ENCODE data around the gene CYP3A5.
A peak's percentile ranks its signal among the peaks of the same experiment; 100 is the strongest.
"Not testable (repeated sequence)": the region's sequence is repeated elsewhere in the genome, so short reads cannot be mapped to it uniquely, and the experiment has no call there.

Gene CYP3A5

DNA sequence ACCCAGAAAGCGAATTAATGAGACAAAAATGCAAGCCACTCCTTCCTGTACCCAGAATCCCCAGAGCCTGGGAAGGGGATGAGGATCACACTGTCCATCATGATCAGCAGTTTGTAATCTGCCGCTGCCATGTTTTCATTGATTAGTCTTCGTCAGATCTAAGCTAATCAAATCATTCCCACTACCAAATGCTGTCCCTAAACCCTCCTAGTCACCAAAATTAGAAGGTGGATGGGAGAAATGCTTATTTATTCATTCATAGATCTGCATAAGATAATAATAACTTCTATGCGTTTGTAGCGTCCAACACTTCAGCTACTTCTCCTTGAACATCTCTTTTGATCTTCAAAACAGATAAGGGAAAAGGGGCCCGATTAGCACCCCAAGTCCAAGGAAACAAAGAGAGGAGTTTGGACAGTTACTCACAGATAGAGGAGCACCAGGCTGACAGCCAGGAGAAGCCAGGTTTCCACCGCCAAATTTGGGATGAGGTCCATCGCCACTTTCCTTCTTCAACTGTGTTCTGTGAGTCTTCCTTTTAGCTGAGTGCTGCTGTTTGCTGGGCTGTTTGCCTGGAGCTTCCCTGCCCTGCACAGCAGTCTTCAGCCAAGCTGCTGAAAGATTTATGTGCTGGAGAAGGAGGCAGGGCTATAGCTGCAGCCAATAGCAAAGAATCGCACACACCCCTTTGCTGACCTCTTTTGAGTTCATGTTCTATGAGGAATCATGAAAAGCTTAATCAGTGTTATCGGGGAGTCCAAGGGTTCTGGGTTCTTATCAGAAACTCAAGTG lies at the start of gene CYP3A5:
Gene CYP3A5 (minus strand): TSS at position 597 of the 792 bp plus-strand sequence. CDS start 100 bp downstream, at position 497.
- Mint-ChIP-seq H3K4me1 (peaks cover 29% of the 10 kb centered on the region), H3K27me3 (no peaks in the 10 kb centered on the region), H3K27ac (peak within 1 kb of the TSS in 1 of 2 donors; percentile 13), H3K9me3 (peaks cover 0 to 7% of the 10 kb centered on the region in 2 donors), H3K4me3 (no peak within 1 kb of the TSS)
- DNase-seq: no peak
- no peak for ATAC-seq

DNA sequence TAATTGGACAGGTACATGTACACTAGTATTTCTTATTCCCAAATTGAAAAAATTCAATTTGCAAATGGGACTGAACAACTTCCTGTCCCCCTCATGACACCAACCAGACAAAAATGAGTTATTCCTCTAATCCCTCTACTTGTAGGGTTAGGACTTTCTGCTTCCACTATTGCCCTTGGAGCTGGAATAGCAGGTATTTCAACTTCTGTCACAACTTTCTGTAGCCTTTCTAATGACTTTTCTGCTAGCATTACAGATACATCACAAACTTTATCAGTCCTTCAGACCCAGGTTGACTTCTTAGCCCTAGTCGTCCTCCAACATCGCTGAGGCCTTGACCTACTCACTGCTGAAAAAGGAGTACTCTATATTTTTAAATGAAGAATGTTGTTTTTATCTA lies 48.8 kb upstream of the CYP3A5 start:
- no peaks in the 10 kb centered on the region for H3K27me3 Mint-ChIP-seq
- H3K9me3 Mint-ChIP-seq: no peaks in the 10 kb centered on the region
- ATAC-seq (no peak), DNase-seq (no peak)
- peaks cover 11% of the 10 kb centered on the region for H3K4me1 Mint-ChIP-seq
- H3K4me3 Mint-ChIP-seq: no peak overlapping the region
- H3K27ac Mint-ChIP-seq: no peak overlapping the region

DNA sequence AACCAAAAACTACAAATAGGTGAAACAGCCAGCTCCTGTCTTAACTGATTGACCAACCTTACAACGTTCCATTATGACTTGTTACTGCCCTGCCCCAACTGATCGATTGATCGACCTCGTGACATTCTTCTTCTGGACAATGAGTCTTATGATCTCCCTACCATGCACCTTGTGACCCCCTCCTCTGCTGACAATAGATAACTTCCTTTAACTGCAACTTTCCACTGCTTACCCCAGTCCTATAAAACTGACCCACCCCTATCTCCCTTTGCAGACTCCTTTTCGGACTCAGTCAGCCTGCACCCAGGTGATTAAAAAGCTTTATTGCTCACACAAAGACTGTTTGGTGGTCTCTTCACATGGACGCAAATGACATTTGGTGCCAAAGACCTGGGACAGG lies 43.4 kb upstream of the CYP3A5 start:
- DNase-seq, H3K27me3 Mint-ChIP-seq, ATAC-seq, H3K27ac Mint-ChIP-seq, H3K9me3 Mint-ChIP-seq, H3K4me3 Mint-ChIP-seq: not testable (repeated sequence)
- H3K4me1 Mint-ChIP-seq: peaks cover 25% of the 10 kb centered on the region

DNA sequence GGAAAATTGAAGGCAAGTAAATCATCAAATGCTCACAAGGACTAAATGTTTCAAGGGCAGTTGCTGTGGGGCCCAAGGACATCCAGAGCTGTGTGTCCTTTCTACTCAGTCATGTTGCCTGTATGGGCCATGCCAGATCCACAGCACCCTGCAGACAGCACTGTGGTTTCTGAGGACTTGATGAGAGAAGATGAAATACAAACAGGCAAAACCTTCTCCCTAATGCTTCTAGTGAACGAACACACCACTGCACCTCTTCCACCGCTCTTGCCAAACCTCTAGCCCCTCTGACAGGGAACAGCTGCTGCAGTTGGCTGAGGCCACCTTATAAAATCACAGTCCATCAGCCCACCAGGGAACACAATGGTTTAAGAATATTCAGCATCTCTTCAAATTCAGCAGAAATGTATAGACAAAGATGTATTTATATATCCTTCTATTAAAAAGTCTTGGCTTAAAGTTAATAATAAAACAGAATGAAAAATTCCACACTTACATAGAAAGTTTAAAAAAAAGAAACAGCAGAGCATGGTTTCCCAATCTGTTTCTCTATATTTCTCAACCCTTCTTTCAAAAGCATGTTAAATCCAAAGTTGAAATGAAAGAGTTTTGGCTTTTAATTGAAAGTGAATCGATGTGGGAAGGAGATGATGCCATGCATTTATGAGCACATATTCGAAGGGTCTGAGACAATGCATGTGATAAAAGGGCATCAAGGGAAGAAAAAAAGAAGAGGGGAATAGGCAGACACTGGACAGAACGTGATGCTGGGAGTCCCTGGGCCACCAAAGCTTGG lies 41.2 kb upstream of the CYP3A5 start:
- Mint-ChIP-seq H3K27ac (no peak overlapping the region), H3K4me1 (peaks cover 25% of the 10 kb centered on the region), H3K4me3 (no peak overlapping the region), H3K27me3 (no peaks in the 10 kb centered on the region), H3K9me3 (no peaks in the 10 kb centered on the region)
- DNase-seq: no peak
- peak; percentile 71 for ATAC-seq

DNA sequence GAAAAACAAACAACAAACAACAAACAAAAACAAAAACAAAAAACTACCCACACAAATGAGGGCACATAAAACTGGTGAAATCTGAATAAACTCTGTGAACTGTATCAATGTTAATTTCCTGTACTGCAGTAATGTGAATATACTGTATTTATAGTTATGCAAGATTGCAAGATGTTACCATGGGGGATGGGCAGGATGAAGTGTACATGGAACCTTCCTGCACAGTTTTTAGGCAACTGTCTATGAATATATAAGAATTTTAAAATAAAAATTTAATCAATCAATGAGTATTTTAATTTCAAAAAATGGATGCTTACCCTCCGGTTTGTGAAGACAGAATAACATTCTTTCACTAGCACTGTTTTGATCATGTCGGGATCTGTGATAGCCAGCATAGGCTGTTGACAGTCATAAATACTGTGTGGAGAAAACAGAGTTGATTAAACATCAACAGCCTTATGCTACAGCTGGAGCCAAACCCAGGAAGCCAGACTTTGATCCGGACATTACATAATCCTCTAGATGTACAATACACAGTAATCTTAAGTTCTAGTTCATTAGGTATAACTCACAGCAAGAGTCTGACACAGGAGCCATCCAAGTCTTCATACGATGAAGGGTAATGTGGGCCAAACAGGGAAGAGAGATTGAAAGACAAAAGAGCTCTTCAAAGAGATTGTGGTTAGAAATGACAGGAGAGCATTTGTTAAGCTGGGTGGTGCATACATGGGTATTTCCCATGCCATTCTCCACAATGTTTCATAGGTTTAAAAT lies 40.4 kb upstream of the CYP3A5 start:
- H3K4me1 Mint-ChIP-seq: peaks cover 25% of the 10 kb centered on the region
- no peak overlapping the region for H3K4me3 Mint-ChIP-seq
- H3K9me3 Mint-ChIP-seq: peaks cover 0 to 3% of the 10 kb centered on the region in 2 donors
- DNase-seq: no peak
- H3K27ac Mint-ChIP-seq: no peak overlapping the region
- H3K27me3 Mint-ChIP-seq: no peaks in the 10 kb centered on the region
- ATAC-seq: peak; percentile 73

DNA sequence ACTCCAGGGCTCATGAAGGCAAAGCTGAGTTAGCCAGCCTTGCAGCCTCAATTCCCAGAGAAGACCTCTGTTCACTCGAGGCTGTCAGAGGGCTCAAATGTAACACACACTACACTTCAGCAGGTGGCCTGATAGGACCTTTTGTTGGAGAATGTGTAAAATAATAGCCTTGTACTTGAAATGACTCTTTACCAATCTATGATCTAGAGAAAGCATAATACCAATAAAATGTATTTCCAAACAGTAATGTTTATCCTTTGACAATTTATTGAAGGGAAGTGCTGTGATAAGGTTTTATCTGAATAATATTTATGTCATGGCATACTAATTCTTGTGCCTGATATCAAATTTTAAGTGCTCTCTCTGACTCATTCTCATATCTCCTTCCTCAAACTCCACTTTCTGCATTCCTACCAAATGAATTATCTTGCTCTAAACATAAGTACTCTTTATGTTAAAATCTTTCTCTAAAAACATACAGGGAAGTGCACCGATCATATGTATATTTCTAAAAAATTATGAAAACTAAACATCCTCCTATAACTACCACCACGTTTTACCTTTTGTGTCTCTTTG lies 34.3 kb upstream of the CYP3A5 start:
- Mint-ChIP-seq H3K4me3 (no peak overlapping the region), H3K9me3 (peaks cover 0 to 11% of the 10 kb centered on the region in 2 donors), H3K27me3 (no peaks in the 10 kb centered on the region), H3K27ac (no peak overlapping the region), H3K4me1 (peaks cover 4% of the 10 kb centered on the region)
- ATAC-seq (no peak), DNase-seq (no peak)

DNA sequence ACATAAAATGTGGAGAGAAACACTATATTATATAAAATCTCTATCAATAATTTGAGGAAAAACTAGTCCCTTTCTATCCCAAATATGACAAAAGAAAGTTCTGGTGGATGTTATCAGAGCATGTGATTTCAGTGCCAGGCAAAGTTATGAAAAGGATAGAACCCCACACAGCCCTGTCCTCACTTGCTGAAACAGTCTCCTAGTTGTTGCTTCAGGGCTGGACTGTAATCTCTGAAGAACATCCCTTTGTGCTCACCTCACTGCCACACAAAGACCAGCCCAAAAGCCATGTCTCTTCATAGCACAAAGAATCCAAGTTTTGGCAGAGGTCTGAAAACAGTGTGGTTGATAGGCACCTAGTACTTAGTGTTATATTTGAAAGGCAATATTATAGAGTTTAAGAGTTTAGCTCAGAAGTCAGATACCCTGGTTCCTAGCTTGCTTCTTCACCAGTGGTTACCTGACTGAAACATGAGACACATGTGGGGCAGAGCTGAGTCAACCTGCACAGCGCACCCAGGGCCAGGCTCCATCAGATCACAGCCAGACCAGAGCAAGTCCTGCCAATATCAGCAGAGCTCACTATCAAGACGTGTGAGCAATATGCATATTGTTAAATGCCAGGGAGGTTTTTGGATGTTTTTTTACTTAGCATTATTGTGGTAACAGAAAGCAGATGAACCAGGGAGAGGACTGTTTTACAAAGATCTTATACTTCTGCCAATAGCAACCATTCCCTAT lies 30.2 kb upstream of the CYP3A5 start:
- peaks cover 10 to 11% of the 10 kb centered on the region in 2 donors for H3K9me3 Mint-ChIP-seq
- ATAC-seq: no peak
- peak overlapping the region in 1 of 2 donors; percentile 49 for H3K27ac Mint-ChIP-seq
- no peak for DNase-seq
- H3K4me1 Mint-ChIP-seq: no peaks in the 10 kb centered on the region
- no peak overlapping the region for H3K4me3 Mint-ChIP-seq
- no peaks in the 10 kb centered on the region for H3K27me3 Mint-ChIP-seq

DNA sequence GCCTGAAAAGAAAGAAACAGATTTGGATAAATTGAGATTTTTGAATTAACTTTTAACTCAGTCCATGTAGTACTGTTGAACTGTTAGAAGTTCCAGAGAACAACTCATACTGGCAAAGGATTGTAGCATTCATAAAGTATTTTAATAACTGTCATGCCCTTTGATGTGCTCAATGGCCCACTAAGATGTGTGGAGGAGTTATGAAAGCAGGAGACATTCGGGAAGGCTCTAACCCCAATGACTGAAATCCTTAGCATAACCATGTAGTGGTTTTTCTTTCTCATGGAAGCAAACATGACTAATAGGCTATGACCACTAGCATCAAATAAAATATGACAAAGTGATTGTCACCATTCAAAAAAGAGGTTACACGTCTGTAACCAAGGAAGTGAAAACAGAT lies 29.5 kb upstream of the CYP3A5 start:
- no peaks in the 10 kb centered on the region for H3K27me3 Mint-ChIP-seq
- H3K27ac Mint-ChIP-seq: no peak overlapping the region
- DNase-seq (no peak), ATAC-seq (no peak)
- no peak overlapping the region for H3K4me3 Mint-ChIP-seq
- H3K4me1 Mint-ChIP-seq: no peaks in the 10 kb centered on the region
- H3K9me3 Mint-ChIP-seq: peaks cover 9 to 10% of the 10 kb centered on the region in 2 donors

DNA sequence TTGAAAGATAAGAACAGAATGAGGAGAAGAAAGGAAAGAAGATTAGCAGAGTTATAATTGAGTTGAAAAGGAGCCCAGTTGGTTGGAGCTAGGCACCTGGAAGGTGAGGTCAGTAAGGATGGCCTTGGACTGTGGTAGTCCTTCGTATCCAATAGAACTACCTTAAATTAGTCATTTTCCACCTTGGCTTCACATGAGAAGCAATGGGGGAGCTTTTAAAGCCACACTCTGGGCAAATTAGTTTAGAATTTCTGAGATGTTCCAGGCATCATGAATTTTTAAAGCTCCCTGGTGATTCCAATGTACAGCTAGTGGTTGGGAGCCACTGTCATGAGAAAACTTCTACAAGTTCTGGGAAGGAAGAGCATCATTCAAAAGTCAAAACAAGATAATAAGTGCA lies 27.3 kb upstream of the CYP3A5 start:
- Mint-ChIP-seq H3K4me1 (no peaks in the 10 kb centered on the region), H3K27ac (peak overlapping the region in 1 of 2 donors; percentile 83), H3K27me3 (no peaks in the 10 kb centered on the region), H3K4me3 (no peak overlapping the region), H3K9me3 (peaks cover 6 to 10% of the 10 kb centered on the region in 2 donors)
- no peak for DNase-seq
- no peak for ATAC-seq

DNA sequence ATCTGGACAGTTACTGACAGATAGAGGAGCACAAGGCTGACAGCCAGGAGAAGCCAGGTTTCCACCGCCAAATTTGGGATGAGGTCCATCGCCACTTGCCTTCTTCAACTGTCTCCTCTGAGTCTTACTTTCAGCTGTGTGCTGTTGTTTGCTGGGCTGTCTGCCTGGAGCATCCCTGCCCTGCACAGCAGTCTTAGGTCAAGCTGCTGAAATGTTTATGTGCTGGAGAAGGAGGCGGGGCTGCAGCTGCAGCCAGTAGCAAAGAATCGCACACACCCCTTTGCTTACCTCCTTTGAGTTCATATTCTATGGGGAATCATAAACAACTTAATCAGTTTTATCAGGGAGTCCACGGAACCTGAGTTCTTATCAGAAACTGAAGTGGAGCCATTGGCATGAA lies 20.1 kb upstream of the CYP3A5 start:
- no peaks in the 10 kb centered on the region for H3K9me3 Mint-ChIP-seq
- H3K4me1 Mint-ChIP-seq: peaks cover 13% of the 10 kb centered on the region
- H3K27me3 Mint-ChIP-seq: no peaks in the 10 kb centered on the region
- DNase-seq (no peak), ATAC-seq (no peak)
- no peak overlapping the region for H3K4me3 Mint-ChIP-seq
- no peak overlapping the region for H3K27ac Mint-ChIP-seq

DNA sequence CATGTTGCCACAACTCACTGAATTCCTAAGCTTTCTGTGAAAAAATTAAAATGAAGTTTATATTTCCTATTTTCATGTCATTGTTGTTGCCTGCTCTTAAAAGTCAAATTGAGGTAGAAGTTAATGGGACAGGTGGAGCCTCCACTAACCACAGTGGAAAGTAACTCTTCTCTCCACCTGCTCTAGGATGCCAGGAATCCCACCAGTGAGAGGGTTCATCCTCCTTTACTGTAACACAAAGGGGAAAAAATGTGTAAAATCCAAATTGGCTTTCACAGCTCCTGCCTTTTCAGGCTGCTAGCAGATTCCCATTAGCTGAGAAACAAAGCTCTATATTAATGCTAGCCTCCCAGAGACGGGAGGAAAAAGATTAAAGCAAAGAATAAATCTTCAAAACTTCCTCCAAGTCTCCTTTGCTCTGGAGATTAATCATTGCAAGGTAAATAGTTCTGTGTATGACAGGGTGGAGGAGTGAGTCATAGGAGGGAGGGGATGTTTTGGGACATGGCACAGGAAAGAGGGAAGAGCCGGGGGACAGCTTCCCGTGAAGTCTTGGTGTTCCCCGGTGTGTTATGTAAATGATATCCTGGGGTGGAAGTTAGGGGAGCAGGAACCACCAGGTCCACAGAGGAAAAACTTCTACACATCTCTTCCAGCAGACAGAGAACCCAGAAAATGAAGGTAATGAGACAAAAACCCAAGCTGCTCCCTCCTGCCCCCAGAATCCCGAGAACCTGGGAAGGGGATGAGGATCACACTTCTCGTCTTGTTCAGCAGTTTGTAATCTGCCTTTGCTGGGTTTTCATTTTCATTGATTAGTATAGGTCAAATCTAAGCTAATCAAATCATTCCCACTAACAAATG lies 19.3 kb upstream of the CYP3A5 start:
- not testable (repeated sequence) for H3K27ac Mint-ChIP-seq, H3K9me3 Mint-ChIP-seq, DNase-seq, ATAC-seq, H3K27me3 Mint-ChIP-seq, H3K4me3 Mint-ChIP-seq
- peaks cover 13% of the 10 kb centered on the region for H3K4me1 Mint-ChIP-seq

DNA sequence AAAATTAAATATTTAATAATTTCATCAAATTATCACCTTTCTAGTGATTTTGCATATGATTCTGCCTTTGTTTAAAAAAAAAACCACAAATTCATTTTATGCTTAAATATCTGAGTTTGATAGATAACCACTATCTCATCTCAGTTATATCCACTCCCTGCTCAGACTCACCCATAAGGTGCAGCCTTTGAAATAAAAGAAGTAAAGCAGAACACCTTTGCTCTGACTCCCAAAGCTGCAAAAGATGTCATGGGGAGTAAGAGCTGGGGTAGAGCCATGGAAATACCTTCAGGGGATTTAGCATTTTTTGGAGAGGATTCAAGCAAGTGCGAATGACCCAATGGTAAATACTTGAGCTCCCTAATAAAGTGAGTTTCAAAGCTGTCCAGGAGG lies 15.1 kb upstream of the CYP3A5 start:
- Mint-ChIP-seq H3K9me3 (no peaks in the 10 kb centered on the region), H3K4me1 (peaks cover 26% of the 10 kb centered on the region), H3K4me3 (no peak overlapping the region), H3K27me3 (no peaks in the 10 kb centered on the region), H3K27ac (no peak overlapping the region)
- DNase-seq: no peak
- no peak for ATAC-seq

DNA sequence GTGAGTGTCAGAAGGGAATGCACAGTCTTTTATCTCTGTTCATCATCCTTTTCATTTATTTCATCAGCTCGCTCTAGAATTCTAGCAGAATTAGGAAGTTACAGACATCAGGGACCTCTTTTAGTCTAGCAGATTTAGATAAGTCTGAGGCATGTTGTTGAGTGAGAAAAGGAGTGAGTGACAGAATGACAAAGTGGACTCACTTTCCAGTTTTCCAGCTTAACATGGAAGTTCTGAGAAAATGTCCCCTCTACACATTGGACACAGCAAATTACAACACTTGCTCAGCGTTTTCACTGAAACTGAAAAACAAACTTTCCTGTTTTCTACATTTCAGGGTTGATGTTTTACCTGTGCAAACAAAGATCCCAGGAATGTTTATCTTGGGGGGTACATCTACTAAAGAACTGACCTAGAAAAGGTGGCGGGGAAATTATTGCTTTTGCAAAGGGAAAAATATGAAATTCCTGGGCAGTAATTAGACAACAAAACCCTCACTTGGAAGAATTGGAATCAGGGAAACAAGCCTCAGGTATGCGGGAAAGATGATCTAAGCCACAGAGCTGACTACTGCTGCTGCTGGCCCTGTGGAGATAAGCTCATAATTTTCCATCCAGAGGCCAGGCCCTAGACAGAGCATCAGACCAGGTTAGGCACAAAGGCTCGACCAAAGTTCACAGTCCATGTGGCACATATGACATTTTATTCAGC lies 14.6 kb upstream of the CYP3A5 start:
- H3K4me3 Mint-ChIP-seq: no peak overlapping the region
- no peak for ATAC-seq
- H3K27ac Mint-ChIP-seq: no peak overlapping the region

More for the DNA sequence above, 14.6 kb upstream of the CYP3A5 start:
- Mint-ChIP-seq H3K27me3 (no peaks in the 10 kb centered on the region), H3K9me3 (no peaks in the 10 kb centered on the region), H3K4me1 (peaks cover 26% of the 10 kb centered on the region)
- no peak for DNase-seq

Data from stimulated activated naive CD8-positive, alpha-beta T cell treated with anti-CD3 and anti-CD28 coated beads, Interleukin-15, amount 100 ng/mL, for 72 hours (primary cell).